HG03103 (cell line): ENCODE data around the gene TMEM198.

Experiments
- ATAC-seq: cut with Tn5 transposase; IDR thresholded peaks from one replicate; pipeline ENCODE4 v1.9.1; 2021; ENCODE audit warnings: low read depth; ENCODE audit not compliant: unreplicated experiment

Gene TMEM198, protein sequence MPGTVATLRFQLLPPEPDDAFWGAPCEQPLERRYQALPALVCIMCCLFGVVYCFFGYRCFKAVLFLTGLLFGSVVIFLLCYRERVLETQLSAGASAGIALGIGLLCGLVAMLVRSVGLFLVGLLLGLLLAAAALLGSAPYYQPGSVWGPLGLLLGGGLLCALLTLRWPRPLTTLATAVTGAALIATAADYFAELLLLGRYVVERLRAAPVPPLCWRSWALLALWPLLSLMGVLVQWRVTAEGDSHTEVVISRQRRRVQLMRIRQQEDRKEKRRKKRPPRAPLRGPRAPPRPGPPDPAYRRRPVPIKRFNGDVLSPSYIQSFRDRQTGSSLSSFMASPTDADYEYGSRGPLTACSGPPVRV

GRCh38 chr2:219543596-219544358, at the start of gene TMEM198, which contains the start of gene CHPF:
TSS of gene TMEM198 (plus strand) at chr2:219544028. CDS start at chr2:219544728, 700 bp downstream.
TSS of gene CHPF (minus strand) at chr2:219543809. CDS start at chr2:219543538, 271 bp downstream.
- ATAC-seq: peak; percentile 69

DNA sequence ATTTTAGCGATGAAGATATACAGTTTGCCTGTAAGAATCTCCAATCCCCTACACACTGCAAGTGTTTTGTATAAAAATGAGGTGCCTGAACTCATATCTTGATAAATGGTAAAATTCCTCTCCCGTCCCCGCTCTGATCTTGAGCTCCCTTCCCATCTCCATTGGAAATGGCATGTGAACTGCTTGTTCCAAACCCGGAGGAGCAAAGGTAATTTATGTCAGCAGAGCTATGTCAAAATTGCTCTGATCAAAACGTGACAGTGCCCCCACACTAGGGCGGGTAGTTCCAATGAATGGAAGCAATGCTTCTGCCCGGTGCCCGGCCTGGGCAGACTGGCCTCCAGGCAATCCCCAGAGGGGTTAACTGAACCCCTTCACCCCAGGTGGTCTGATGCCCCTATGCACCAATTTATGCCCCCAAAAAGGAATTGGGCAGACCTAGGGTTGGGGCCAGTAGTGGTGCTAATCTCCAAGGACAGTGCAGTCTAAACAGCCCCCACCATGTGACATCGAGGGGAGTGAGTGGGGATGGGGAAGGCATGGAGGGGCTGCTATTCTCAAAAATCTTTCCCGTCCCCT, 48.8 kb upstream of the TMEM198 start:
- no peak for ATAC-seq

GRCh38 chr2:219495531-219496122, 48.2 kb upstream of the TMEM198 start:
- peak; percentile 32 for ATAC-seq

- ATAC-seq: no peak
Observed at GRCh38 chr2:219496247-219496824, 47.5 kb upstream of the TMEM198 start.

GRCh38 chr2:219496825-219497494, 46.9 kb upstream of the TMEM198 start:
- ATAC-seq: no peak

GRCh38 chr2:219497495-219498279, 46.1 kb upstream of the TMEM198 start:
- no peak for ATAC-seq

DNA sequence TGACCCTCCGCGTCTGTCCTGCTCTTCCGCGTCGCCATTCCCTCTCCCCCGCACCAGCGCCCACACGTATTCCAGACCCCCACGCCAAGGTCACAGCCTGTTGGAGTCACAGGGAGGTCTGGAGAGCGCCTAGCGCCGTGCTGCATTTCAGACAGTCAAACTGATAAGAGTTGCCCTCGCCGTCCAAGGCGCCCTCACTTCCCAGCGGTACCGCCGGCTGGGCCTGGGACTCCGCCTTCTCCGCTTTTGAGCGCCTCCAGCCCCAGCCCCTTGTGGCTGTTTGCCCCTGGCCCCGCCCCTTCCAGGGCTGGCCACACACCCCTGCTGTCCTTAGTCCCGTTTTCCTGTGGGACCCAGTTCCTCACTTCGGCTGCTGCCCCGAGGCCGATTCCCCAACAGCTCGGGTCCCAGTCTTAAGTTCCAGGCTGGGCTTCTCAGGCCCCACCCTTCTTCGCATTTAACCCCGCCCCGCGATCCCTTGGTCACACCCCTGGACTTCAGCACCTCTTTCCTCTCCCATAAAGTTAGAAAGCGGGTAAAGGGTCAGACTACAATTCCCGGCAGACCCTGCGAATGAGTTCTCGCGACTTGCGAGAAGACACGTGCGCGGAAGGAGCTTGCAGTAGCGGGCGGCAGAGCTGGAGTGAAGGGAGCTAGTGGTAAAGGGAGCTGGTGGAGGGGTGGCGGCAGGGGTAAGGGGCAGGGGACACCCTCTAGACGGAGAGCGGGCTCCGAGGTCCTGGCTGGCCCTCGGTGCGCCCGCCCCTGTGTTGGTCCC, 45.4 kb upstream of the TMEM198 start, which contains the start of gene GMPPA:
TSS of gene GMPPA (plus strand) at position 612 of the 778 bp plus-strand sequence. CDS start 1,085 bp downstream, outside the sequence.
- ATAC-seq: peak; percentile 93

GRCh38 chr2:219499058-219499307, 44.8 kb upstream of the TMEM198 start:
- ATAC-seq: no peak

DNA sequence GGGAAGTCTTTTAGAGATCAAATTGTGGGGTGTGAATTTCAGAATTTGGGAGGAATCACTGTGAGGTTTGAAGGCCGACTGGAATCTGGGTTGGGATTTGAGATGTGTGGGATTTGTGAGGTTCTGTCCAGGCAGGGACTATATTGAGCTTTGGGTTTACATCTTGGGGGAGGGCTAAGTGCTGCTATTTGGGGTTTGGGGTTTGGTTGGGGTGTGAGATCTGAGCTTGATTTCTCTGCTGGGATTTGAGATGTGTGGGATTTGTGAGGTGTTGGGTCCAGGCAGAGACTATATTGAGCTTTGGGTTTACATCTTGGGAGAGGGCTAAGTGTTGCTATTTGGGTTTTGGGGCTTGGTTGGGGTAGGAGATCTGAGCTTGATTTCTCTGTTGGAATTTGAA, 44.3 kb upstream of the TMEM198 start:
- ATAC-seq: no peak

- ATAC-seq: no peak
Observed at GRCh38 chr2:219500135-219500534, 43.7 kb upstream of the TMEM198 start.

- no peak for ATAC-seq
Observed at GRCh38 chr2:219501849-219502248, 42.0 kb upstream of the TMEM198 start.

DNA sequence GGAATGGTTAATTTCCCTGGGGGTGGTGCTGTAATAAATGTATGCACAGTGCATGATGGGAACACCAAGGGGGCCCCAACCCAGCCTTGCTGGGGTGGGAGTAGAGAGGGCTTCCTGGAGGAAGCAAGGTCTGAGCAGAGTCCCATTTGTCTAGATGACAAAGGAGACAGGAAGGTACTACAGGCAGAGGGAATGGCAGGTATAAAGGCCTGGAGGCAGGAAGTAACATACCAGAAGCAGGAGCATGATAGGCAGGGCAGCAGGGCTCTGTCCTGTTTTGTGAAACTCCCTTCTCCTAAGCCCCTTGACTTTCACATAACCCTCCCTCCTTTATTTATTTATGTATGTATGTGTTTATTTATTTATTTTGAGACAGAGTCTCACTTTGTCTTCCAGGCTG, 41.2 kb upstream of the TMEM198 start:
- no peak for ATAC-seq

DNA sequence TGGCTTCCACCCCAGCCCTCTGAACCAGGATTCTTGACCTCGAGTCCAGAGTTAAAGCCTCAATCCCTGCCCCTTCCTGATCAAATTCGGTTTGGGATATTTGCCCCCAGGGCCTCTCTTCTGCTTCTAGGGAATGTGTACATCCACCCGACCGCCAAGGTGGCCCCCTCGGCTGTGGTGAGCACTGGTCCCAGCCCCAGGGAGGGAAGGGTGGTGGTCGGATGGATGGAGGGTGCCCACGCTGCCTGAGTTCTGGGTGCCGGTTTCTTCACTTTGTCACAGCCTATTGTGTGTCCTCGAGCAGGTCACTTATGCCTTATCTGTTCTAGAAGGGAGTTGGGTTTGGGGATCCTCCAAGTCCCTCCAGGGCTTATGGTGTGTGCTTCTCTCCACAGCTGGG, 38.2 kb upstream of the TMEM198 start:
- no peak for ATAC-seq

DNA sequence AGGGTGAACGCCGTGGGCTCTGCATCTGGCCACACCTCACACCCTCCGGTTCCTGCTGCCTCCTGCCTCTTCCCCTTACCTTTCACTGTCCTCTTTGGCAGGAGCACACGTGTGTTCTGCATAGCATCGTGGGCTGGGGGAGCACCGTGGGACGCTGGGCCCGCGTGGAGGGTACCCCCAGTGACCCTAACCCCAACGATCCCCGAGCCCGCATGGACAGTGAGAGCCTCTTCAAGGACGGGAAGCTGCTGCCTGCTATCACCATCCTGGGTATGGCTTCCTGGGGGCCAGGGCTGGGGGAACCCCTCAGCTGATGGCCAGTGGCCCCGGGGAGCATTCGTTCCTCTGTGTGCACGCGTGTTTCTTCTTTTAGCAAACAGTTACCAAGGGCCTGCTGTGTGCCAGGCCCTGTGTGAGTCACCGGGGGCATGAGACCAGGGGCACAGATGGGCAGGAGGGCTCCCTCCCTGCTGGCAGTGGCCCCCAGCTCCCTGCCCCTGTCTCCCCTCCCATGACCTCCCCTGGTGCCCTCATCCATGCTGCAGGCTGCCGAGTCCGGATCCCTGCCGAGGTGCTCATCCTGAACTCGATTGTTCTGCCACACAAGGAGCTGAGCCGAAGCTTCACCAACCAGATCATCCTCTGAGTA, 37.6 kb upstream of the TMEM198 start:
- no peak for ATAC-seq

DNA sequence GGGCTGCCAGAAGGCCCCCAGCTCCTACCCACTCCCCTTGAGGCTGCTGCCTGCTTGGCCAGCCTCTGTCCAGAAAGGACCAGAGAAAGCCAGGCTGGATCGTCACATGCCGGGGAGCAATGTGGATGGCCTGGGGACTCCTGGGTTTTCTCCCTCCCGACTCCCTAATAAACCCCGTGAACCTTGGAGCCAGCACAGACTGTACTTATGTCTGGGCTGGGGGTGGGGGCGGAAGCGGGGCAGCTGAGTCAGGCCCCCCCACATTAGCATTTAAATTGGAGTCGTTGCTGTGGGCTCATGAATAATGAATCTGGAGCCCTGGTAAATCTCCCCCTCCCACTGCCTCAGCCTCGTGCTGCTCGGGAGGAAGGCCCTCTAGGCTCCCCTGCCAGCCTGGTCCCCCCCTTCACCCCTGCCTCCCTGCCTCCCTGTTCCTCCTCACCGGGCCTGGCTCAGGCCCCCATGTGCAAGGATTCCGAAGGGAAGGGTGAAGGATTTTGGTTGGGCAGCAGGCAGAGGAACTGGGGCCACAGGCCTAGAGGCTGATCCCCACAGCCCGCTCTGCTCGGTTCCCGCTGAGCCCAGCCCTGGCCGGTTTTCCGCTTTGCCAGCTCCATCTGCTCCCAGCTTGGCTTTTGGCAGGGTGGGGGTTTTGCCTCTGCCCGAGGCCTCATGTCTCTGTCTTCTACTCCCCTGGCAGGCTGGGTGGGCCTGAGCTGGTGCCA, 36.9 kb upstream of the TMEM198 start:
- ATAC-seq: no peak

DNA sequence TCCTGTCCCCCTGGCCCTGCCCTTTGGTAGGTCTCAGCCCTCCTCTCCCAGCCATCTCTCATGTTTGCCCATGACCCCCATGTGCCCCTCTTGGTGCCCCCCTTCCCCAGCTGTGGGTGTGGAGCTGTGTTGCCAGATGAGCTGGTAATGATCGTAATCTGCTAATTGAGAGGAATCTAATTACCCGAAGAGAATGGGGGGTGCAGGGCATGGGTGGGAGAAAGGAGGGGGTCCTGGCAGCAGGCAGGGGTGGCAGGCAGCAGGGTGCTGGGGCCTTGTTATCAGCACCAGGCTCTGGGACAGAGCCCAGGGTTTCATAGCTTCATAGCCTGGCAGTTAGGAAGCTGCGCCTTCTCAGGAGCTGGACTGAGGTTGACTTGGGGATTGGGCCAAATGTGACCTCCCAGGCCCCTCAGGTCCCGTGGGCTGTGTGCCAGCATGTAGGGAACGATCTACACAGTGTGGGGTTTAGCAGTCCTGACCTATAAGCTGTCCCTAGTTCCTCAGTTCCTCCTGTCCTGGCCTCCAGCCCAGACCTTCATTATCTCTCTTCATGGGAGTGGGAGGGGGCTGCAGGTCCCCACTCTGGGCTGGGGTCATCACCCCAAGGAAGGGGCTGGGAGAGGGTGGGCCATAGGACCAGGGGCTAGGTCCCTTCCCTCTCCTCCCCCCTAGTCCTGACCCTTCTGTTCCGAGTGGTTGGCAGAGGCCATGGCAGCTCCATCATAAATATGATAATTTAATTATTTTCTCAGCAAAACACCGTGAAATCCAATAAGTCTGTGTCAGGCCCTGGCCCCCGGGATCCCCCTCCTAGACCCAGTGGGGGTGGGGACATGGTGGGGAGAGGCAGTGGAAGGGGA, 36.0 kb upstream of the TMEM198 start:
- no peak for ATAC-seq

GRCh38 chr2:219508444-219508734, 35.4 kb upstream of the TMEM198 start:
- no peak for ATAC-seq
